Urothelium cell line (cell line): ENCODE measurements around the gene ITGB7.
A peak's percentile ranks its signal among the peaks of the same experiment; 100 is the strongest.
"Not testable (repeated sequence)": the region's sequence is repeated elsewhere in the genome, so short reads cannot be mapped to it uniquely, and the experiment has no call there.

Source experiments
- DNase-seq: peaks from one replicate; pipeline ENCODE4 v3.0.0; 2011; ENCODE audit warnings: low spot score, mixed read lengths
- FAIRE-seq: peaks from 2 replicates; lab custom pipeline; 2011; peaks lifted over from hg19 to GRCh38; lab: Jason Lieb, UNC

ITGB7 gene

DNA sequence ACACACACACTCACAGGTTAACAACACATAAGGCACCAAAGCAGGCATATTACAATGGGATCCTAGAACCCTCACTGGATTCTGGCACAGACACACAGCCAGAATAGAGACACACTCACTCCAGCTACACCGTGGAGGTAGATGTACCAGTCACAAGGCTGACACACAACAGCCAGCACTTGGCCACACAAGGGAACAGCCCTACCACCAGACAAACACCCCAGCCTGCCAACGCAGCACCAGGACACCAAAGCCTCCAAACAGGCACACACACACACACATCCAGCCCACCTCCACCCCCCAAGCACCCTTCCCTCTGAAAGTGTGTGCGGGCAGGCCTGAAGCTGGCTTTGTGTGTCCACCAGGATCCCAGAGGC lies 10.9 kb upstream of the ITGB7 start:
- no peak for FAIRE-seq

DNA sequence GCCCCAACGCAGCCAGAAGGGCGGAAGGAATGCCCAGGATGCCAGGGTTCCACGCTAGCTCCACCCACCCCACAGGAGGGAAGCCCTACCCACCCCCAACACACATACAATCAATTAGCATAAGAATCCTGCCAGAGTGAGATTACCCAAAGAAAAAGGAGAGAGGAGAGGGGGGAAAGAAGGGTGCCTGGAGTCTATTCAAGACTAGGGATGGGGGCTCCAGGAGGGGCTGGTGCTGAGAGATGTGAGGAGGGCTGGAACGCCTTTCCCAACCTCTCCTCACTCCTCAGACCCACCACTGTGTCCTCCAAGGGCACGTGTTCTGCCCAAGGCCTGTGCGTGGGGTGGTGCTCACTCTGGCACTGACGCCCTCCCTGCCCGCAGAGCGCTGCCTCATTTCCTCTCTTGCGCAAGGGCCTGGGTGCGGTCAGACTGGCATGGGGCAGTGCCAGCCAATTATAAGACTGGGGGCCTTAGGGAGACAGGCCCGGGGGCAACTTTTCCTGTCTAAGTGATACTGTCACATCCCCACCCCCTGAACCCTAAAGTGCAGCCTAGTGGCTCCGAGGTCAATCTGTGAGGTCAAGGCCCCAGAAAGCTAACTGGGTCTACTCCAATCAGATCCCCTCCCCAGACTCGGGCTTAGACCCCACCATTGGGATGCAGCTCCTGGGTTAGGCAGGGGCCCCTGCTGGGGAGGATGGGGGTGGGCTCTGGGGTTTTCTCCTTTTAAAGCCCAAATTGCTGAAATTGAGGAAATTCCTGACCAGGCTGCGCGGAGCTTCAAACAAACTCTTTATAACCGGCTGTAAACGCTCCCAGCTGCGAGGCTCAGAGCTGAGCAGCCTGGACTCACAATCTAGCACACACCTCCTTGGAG lies 10.2 kb upstream of the ITGB7 start:
- no peak for DNase-seq
- no peak for FAIRE-seq

More for the DNA sequence above, 10.9 kb upstream of the ITGB7 start:
- DNase-seq: no peak

DNA sequence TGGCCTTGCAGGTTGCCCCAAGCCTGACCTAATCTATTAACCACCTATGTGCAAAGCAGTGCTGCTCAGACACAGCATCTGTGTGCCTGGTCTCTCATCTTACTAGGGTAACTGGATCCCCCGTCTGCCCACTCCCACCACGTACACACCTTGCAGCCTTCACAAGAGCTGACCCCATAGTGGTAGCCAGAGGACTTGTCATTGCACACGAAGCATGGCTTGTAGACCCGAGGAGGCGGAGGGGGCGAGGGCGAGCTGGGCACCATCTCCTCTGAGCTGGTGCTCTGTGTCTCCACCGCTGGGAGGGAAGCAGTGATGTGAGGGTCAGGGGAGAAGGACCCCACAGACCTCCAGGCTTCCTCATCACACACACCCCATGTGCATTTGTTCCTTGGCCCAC lies 8.4 kb upstream of the ITGB7 start:
- FAIRE-seq (no peak), DNase-seq (no peak)

DNA sequence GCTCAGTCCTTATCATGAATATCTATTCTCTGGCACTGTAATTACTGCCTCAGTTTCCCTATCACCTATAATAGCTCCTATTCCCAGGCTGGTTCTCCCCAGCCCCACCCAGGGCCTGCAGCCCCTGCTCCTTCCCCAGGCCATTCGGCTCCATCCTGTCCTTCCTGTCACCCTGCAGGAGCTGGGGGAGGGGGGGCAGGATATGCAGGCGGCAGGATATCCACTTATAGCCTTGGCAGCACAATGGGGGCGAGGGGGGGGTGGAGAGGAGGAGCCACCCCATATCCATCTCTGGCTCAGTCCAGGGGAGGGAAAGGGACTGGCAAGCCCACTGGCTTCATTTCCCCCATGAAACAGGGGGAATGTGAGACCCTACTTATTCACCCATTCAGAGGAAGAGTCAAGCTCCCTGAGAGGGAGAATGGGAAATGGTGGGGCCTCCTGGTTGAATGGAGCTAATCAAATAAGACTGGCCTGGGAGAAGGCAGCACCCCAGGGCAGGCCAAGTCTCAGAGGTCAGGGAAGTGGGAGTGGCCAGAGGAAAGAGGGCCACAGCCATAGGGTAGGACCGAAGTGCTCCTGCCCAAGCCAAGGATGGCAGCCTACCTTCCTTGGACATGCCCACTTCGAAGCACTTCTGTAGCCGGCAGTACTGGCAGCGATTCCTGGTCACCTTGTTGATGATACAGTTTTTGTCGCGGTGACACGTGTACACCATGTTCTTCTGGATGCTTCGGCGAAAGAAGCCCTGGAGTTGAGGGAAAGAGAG lies 7.8 kb upstream of the ITGB7 start:
- no peak for DNase-seq
- FAIRE-seq: no peak

DNA sequence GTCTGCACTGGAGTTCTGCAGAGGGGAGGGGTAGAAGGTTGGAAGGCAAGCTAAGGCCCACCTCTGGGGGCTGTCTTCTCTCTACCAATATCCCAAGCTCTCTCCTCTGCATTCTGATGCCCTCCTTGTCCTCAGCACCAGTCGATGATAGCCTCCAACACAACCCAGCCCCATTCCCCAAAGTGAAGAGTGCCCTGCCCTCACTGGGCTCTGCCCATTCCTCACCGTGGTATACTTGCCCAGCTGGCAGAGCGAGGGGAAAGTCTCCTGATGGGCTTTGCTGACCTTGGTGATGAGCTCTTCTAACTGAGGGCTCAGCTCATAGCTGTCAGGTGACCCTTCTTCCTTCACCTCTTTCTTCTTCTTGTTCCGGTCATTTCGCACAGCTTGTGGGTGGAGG lies 7.2 kb upstream of the ITGB7 start:
- FAIRE-seq: no peak
- no peak for DNase-seq

DNA sequence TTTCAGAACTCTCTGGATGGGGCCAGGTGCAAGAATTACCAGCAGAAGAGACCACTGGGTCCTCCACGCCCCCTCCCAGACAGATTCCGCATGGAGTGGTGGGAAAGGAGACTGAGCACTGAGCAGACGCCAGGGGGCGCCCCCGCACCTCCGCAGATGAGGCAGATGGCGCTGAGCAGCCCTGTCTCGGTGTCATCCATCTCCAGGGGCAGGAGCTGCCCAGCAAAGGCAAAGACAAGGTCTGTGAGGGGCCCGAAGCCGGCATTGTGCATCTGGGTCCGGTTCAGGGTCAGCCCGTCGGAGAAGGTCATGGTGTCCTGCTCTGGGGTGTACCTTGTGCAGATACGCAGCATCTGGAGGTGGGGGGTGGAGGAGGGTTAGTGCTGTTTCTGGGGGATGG lies 6.3 kb upstream of the ITGB7 start:
- FAIRE-seq: no peak

DNA sequence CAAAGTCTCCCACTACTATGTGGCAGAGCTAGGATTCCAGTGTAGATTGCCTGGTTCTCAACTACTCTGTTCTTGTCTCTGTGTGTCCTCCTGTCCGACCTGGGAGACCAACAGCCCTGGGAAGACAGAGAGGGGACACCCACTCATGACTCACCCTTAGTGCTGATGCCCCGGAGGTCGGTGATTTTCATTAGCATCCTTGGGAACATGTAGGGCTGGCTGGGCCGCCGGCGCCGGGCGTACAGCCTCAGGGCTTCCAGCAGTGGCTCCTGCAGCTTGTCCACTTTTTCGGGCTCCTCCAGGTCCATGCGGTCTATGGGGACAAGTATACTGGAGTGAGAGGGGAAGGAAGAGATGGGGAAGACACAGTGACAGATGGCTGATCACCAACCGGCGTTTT lies 5.9 kb upstream of the ITGB7 start:
- DNase-seq: no peak
- no peak for FAIRE-seq

More for the DNA sequence above, 6.3 kb upstream of the ITGB7 start:
- DNase-seq: peak; percentile 79

DNA sequence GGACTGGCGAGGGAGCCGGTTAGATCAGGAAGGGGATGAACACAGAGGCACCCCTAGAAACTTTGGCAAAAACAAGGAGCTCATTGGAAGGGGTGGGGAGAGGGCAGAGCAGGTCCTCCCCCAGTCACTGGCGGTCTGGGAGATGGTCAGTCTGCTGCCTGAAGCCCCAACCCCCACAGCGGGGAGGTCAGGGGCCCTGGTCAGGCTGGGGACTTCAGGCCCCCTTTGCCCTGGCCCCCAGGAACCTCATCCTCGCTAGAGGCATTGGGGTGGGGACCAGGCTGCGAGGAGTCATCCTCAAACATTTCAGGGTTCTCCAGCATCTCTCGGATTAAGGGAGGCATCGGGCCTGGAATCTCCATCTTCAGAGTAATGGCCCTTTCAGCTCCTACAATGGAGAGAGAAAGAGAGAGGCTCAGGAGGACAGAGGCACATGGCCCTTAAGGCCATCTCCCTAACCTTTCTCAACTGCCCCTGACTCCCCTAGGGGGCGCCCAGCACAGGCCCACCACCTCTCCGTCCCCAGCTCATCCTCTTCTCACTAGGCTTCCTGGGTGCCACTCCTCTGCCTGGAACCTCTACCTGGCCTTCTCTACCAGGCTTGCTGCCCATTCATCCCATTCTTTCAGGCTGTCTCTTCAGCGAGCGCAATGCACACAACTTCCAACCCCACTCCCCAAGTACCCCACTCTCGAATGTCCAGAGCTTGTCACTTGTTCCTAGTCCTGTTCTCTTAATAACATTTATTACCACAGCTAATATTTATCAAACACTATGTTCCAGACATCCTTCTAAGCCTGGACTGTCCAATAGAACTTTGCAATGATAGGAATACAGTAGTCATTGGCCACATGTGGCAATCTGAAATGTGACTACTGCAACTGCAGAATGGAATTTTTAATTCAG lies 4.7 kb upstream of the ITGB7 start:
- FAIRE-seq (no peak), DNase-seq (no peak)

DNA sequence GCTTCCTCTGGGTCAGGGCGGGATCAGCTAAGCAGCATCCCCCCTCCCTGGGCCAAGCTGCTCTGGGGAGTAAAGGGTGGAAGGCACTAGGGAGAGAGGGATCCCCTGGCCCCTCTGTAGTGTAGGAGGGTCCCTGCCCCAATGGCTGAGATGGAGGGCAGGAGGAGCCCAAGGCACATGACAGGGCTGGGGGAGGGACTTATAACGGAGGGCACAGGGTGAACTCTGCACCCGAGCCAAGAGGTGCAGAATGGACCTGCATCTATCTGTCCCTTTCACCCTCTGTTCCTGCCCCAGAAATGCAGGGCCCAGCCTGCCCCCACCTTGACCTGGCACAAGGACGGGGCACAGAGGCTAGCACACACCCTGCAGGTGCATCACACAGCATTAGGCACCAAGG lies 3.8 kb upstream of the ITGB7 start:
- DNase-seq (no peak), FAIRE-seq (no peak)

DNA sequence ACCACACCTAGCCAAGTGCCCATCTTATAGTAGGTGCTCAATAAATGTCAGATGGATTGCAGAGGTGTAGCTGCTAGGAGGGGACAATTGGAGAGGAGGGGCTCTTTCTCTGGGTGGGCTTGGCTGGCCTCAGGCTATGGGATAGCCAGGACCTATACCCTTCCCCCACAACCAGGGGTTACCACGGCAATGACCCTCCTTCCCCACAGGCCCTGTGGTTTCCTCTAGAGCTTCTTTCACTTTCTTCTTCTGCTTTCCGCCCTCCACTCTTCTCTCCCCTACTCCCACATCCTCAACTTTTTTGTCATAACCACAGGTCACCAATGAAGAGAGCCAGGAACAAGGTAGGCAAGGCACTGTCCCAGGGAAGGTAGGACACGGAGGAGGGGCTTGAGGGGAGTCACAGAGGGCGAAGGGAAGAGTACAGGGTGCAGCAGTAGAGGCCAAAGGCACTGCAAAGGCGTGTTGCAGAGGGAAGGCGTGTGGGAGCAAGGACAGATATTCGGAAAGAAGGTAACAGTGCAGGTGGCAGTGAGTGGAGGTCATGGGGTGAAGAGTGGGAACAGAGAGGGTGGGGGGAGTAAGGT lies 1.9 kb upstream of the ITGB7 start:
- FAIRE-seq (no peak), DNase-seq (no peak)

DNA sequence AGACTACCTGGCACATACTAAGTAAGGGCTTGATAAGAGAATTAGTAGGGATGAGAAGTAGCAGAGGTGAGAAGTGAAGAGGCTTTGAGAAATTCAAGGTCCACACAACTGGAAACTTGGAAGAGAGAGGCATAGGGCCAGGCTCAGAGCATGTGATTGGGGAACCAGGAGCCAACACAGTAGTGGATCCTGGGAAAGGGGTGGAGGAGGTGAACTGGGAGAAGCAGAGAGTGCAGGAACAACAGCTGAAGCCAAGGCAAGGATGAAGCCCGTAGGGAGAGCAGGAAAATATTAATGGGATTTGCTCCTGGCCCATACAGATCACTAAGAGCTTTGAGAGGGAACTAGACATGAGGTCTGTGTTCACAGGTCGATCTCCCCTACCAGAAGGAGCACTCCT lies 1.4 kb upstream of the ITGB7 start:
- no peak for FAIRE-seq
- no peak for DNase-seq

DNA sequence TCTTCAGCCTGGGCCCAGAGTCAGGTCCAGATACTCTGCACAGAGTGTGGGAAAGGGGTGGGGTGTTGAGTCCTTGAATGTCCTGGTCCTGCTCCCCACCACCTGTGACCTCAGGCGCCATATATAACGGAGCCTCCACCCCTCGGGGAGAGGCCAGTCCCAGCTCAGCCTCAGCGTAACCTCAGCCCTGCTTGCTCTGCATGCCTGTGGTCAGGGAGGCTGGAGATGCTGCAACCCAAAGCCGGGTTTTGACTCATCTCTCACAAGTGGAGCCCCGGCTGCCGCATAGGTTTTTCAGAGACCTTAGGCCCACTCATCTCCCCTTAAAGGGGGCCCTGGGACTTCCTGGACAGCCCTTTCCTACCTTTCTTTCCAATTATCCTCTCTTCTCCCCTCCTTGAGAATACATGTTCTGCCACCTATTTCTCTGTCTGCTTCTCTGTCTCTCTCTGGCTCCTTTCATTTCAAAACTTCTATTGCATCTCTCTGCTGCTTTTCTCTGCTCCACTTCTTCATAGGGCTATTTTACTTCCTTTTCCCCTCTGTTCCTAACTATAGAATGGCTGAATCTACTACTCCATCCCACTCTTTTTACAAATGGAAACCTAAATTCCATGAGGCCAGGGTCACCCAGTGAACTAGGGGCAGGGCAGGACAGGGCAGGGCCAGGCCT lies 1.2 kb downstream of the ITGB7 start:
- DNase-seq (peak; percentile 86), FAIRE-seq (no peak)

DNA sequence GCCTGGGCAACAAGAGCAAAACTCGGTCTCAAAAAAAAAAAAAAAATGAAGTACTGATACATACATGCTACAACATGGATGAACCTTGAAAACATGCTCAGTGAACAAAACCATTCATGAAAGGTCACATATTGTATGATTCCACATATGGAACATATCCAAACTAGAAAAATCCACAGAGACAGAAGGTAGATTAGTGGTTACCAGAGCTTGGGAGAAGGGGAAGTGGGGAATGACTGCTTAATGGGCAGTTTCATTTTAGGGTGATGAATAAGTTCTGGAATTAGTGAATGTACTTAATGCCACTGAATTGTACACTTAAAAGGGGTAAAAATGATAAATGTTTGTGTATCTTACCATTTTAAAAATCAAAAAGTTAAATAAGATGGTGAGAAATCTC lies 2.7 kb downstream of the ITGB7 start:
- DNase-seq: no peak
- no peak for FAIRE-seq

DNA sequence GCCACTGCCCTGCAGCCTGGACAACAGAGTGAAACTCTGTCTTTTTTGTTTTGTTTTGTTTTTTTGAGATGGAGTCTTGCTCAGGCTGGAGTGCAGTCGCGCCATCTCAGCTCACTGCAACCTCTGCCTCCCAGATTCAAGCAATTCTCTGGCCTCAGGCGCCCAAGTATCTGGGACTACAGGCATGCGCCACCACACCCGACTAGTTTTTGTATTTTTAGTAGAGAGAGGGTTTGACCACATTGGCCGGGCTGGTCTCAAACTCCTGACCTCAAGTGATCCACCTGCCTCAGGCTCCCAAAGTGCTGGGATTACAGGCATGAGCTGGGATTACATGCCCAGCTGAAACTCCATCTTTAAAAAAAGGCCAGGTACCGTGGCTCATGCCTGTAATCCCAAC lies 4.7 kb downstream of the ITGB7 start:
- not testable (repeated sequence) for FAIRE-seq, DNase-seq

DNA sequence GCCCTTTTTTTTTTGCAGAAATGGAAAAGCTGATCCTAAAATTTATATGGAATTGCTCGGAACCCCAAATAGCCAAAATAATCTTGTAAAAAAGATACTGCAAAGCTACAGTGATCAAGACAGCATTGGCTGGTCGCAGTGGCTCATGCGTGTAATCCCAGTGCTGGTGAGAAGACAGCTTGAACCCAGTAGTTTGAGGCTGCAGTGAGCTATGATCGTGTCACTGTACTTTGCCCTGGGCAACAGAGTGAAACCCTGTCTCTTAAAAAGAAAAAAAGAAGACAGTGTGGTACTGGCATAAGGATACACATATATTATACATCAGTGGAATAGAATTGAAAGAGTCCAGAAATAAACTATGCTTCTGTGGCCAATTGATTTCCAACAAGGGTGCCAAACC lies 5.4 kb downstream of the ITGB7 start:
- DNase-seq (no peak), FAIRE-seq (no peak)

DNA sequence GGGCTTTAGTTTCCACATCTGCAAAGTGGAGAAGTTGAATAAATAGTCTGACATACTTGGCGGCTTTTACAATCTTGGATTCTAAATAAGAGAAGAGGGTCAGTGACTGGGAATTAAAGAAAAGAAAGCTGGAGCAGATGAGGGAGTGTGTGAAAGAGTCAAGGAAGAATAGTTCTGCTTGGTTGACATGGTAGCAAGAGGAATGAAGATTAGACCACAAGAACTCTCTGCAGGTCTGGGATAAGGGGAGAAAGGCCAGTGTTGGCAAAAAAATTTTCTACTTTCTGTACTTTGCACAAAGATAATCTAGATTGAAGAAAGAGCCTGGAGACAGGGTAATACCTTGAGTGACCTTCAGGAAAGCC lies 5.9 kb downstream of the ITGB7 start:
- FAIRE-seq: no peak
- no peak for DNase-seq

DNA sequence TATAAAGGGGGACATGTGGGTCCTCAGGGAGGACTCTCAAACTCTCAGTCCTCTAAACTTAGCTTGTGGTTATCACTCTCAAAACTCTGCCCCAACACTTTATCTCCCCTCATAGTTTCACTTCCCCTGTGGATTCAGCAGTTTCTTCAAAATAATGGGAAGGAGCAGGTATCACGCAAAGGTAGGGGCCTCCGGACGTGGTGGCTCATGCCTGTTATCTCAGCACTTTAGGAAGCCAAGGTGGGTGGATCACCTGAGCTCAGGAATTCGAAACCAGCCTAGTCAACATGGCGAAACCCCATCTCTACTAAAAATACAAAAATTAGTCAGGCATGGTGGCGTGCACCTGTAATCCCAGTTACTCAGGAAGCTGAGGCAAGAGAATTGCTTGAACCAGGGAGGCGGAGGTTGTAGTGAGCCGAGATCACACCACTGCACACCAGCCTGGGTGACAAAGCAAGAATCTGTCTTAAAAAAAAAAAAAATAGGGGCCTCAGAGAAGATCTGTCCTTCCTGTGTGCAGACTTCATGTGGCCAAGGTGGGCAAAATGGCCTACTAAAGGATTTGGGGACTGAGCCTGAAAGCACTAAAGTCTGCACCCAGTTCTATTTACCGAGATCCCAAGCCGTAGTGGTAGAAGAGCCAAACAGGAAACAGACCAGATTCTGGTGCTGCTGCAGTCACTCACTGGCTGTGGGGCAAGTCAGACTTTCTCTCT lies 6.4 kb downstream of the ITGB7 start:
- DNase-seq (no peak), FAIRE-seq (no peak)

DNA sequence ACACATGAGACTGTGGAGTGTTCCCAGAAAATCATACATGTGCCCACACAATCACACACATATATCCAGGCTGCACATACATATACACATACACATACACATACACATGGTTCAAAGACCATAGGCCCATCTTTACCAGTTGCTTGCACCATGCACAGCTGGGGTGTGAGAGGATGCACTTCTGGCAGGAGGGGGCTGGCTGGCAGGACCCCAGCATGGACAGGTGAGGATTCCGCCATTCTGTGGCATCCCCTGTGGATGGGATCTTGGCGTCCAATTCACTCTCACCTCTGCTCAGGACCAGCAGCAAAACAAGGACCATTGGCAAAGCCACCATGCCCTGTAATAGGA lies 7.0 kb downstream of the ITGB7 start:
- no peak for FAIRE-seq
- DNase-seq: no peak

DNA sequence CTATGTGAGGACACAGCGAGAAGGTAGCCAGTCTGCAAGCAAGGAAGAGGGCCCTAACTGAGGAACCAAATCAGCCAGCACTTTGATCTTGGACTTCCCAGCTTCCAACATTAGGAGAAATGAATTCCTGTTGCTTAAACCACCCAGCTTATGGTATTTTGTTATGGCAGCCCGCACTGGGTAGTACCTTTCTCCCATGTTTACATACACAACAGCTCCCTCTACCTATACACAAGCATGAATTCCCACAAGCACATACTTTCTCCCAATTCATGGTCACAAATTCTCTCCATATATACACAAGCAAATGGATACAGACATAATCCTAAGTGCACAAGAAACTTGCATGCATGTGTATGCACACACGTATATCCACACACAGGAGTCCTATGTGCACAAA lies 7.4 kb downstream of the ITGB7 start:
- FAIRE-seq (no peak), DNase-seq (no peak)
